ENCODE measurements around the gene PVALEF. TPM values are rescaled to one million over a fixed set of nuclear protein-coding genes. Genes with fewer than 3 reads are reported as not detected.

PVALEF gene
- total RNA-seq, 1 donor from 2014 or later, result not detected

- H3K36me3 Mint-ChIP-seq (ENCODE audit: unreplicated experiment), result no peaks in the 10 kb centered on the region
- no peak for TF ChIP-seq CTCF (IDR thresholded peaks at IDR 0.05)
- H3K9me3 Mint-ChIP-seq (ENCODE audit: unreplicated experiment), result no peaks in the 10 kb centered on the region
- H3K27ac Mint-ChIP-seq (ENCODE audit: unreplicated experiment), result no peak overlapping the region
- no peak overlapping the region for H3K4me3 Mint-ChIP-seq (ENCODE audit: unreplicated experiment)
- peaks cover 3% of the 10 kb centered on the region for H3K4me1 Mint-ChIP-seq (ENCODE audit: unreplicated experiment)
- no peak for DNase-seq (ENCODE audit: extremely low spot score, unreplicated experiment)
- H3K27me3 Mint-ChIP-seq (ENCODE audit: unreplicated experiment), result no peaks in the 10 kb centered on the region
Observed at GRCh38 chr17:81206657-81207056, 41.4 kb downstream of the PVALEF start.

GRCh38 chr17:81207610-81208581 is 42.6 kb downstream of the PVALEF start:
- Mint-ChIP-seq H3K27ac (ENCODE audit: unreplicated experiment) (no peak overlapping the region), H3K4me3 (ENCODE audit: unreplicated experiment) (no peak overlapping the region), H3K36me3 (ENCODE audit: unreplicated experiment) (no peaks in the 10 kb centered on the region), H3K9me3 (ENCODE audit: unreplicated experiment) (no peaks in the 10 kb centered on the region), H3K27me3 (ENCODE audit: unreplicated experiment) (no peaks in the 10 kb centered on the region), H3K4me1 (ENCODE audit: unreplicated experiment) (peaks cover 3% of the 10 kb centered on the region)
- no peak for TF ChIP-seq CTCF (IDR thresholded peaks at IDR 0.05)
- DNase-seq (ENCODE audit: extremely low spot score, unreplicated experiment), result no peak

- Mint-ChIP-seq H3K27me3 (ENCODE audit: unreplicated experiment) (no peaks in the 10 kb centered on the region), H3K9me3 (ENCODE audit: unreplicated experiment) (no peaks in the 10 kb centered on the region), H3K27ac (ENCODE audit: unreplicated experiment) (no peak overlapping the region), H3K4me1 (ENCODE audit: unreplicated experiment) (peaks cover 3% of the 10 kb centered on the region), H3K36me3 (ENCODE audit: unreplicated experiment) (no peaks in the 10 kb centered on the region), H3K4me3 (ENCODE audit: unreplicated experiment) (no peak overlapping the region)
- no peak for DNase-seq (ENCODE audit: extremely low spot score, unreplicated experiment)
- TF ChIP-seq CTCF (IDR thresholded peaks at IDR 0.05), result no peak
Observed at GRCh38 chr17:81208651-81209050, 43.3 kb downstream of the PVALEF start.

- no peaks in the 10 kb centered on the region for H3K9me3 Mint-ChIP-seq (ENCODE audit: unreplicated experiment)
- TF ChIP-seq CTCF (IDR thresholded peaks at IDR 0.05), result no peak
- H3K4me1 Mint-ChIP-seq (ENCODE audit: unreplicated experiment), result peaks cover 3% of the 10 kb centered on the region
- DNase-seq (ENCODE audit: extremely low spot score, unreplicated experiment), result no peak
- no peaks in the 10 kb centered on the region for H3K27me3 Mint-ChIP-seq (ENCODE audit: unreplicated experiment)
- no peak overlapping the region for H3K27ac Mint-ChIP-seq (ENCODE audit: unreplicated experiment)
- no peak overlapping the region for H3K4me3 Mint-ChIP-seq (ENCODE audit: unreplicated experiment)
- H3K36me3 Mint-ChIP-seq (ENCODE audit: unreplicated experiment), result no peaks in the 10 kb centered on the region
Observed at GRCh38 chr17:81209141-81209540, 43.8 kb downstream of the PVALEF start.

- Mint-ChIP-seq H3K27ac (ENCODE audit: unreplicated experiment) (no peak overlapping the region), H3K4me1 (ENCODE audit: unreplicated experiment) (peaks cover 3% of the 10 kb centered on the region), H3K4me3 (ENCODE audit: unreplicated experiment) (no peak overlapping the region), H3K36me3 (ENCODE audit: unreplicated experiment) (no peaks in the 10 kb centered on the region), H3K9me3 (ENCODE audit: unreplicated experiment) (no peaks in the 10 kb centered on the region), H3K27me3 (ENCODE audit: unreplicated experiment) (no peaks in the 10 kb centered on the region)
- TF ChIP-seq CTCF (IDR thresholded peaks at IDR 0.05), result no peak
- no peak for DNase-seq (ENCODE audit: extremely low spot score, unreplicated experiment)
Observed at GRCh38 chr17:81210466-81210865, 45.2 kb downstream of the PVALEF start.

All from osteocyte (in vitro differentiated cells).